HL-60 (cell line): ENCODE results near the gene ZBTB7B.

ENCODE experiments used
- POLR2AphosphoS5 ChIP-seq: IDR thresholded peaks from 2 replicates; pipeline ENCODE4 v1.6.1; 2012; ENCODE audit warnings: low read depth
- SPI1 ChIP-seq: IDR thresholded peaks from 2 replicates; pipeline ENCODE4 v1.6.1; 2012; ENCODE audit warnings: low read depth, mild to moderate bottlenecking, borderline replicate concordance
- TF ChIP-seq, protein P1 (sequence below): IDR thresholded peaks from one replicate; pipeline ENCODE4 v1.5.1; 2011; ENCODE audit warnings: low read length, control low read depth, inconsistent platforms; ENCODE audit not compliant: insufficient read depth
- TF ChIP-seq, protein P2 (sequence below): IDR thresholded peaks from 2 replicates; pipeline ENCODE4 v1.6.1; 2012; ENCODE audit warnings: low read depth; ENCODE audit not compliant: insufficient replicate concordance

DNA sequence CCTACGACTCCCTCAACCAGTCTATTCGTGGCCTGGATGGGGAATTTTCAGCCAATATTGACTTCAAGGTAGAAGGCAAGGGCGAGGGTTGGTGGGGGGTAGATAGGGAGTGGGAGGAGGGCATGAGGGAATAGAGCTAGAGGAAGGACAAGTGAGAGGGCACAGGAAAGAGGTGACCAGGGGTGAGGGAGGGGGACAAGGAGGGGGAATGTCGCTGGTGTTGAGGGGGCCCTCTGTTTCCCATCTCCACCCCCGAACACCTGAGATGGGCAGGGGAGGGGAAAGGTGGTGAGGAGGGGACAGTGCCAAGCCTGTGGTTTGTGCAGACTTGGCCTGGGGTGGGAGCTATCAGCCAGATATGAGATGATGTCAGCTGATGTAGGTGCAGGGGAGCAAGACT, 40.2 kb downstream of the ZBTB7B start:
- TF ChIP-seq POLR2AphosphoS5 (no peak), SPI1 (no peak)
- TF ChIP-seq, protein P1, sequence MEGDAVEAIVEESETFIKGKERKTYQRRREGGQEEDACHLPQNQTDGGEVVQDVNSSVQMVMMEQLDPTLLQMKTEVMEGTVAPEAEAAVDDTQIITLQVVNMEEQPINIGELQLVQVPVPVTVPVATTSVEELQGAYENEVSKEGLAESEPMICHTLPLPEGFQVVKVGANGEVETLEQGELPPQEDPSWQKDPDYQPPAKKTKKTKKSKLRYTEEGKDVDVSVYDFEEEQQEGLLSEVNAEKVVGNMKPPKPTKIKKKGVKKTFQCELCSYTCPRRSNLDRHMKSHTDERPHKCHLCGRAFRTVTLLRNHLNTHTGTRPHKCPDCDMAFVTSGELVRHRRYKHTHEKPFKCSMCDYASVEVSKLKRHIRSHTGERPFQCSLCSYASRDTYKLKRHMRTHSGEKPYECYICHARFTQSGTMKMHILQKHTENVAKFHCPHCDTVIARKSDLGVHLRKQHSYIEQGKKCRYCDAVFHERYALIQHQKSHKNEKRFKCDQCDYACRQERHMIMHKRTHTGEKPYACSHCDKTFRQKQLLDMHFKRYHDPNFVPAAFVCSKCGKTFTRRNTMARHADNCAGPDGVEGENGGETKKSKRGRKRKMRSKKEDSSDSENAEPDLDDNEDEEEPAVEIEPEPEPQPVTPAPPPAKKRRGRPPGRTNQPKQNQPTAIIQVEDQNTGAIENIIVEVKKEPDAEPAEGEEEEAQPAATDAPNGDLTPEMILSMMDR, result no peak
- TF ChIP-seq, protein P2, sequence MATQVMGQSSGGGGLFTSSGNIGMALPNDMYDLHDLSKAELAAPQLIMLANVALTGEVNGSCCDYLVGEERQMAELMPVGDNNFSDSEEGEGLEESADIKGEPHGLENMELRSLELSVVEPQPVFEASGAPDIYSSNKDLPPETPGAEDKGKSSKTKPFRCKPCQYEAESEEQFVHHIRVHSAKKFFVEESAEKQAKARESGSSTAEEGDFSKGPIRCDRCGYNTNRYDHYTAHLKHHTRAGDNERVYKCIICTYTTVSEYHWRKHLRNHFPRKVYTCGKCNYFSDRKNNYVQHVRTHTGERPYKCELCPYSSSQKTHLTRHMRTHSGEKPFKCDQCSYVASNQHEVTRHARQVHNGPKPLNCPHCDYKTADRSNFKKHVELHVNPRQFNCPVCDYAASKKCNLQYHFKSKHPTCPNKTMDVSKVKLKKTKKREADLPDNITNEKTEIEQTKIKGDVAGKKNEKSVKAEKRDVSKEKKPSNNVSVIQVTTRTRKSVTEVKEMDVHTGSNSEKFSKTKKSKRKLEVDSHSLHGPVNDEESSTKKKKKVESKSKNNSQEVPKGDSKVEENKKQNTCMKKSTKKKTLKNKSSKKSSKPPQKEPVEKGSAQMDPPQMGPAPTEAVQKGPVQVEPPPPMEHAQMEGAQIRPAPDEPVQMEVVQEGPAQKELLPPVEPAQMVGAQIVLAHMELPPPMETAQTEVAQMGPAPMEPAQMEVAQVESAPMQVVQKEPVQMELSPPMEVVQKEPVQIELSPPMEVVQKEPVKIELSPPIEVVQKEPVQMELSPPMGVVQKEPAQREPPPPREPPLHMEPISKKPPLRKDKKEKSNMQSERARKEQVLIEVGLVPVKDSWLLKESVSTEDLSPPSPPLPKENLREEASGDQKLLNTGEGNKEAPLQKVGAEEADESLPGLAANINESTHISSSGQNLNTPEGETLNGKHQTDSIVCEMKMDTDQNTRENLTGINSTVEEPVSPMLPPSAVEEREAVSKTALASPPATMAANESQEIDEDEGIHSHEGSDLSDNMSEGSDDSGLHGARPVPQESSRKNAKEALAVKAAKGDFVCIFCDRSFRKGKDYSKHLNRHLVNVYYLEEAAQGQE, result no peak
